ENCODE measurements around the gene VPS37C.

GRCh38 chr11:61160487-61161189 is 588 bp downstream of the VPS37C start:
- TF ChIP-seq CTCF (IDR thresholded peaks at IDR 0.05): no peak
- peak in 2 of 3 donors; percentile 67 to 69 for TF ChIP-seq POLR2A (IDR thresholded peaks at IDR 0.05)

Data from body of pancreas (tissue), 4 donors.